ENCODE measurements around the gene PPP4R2.
A peak's percentile ranks its signal among the peaks of the same experiment; 100 is the strongest.

GRCh38 chr3:73086071-73086494, 89.5 kb downstream of the PPP4R2 start:
- TF ChIP-seq, protein P1, sequence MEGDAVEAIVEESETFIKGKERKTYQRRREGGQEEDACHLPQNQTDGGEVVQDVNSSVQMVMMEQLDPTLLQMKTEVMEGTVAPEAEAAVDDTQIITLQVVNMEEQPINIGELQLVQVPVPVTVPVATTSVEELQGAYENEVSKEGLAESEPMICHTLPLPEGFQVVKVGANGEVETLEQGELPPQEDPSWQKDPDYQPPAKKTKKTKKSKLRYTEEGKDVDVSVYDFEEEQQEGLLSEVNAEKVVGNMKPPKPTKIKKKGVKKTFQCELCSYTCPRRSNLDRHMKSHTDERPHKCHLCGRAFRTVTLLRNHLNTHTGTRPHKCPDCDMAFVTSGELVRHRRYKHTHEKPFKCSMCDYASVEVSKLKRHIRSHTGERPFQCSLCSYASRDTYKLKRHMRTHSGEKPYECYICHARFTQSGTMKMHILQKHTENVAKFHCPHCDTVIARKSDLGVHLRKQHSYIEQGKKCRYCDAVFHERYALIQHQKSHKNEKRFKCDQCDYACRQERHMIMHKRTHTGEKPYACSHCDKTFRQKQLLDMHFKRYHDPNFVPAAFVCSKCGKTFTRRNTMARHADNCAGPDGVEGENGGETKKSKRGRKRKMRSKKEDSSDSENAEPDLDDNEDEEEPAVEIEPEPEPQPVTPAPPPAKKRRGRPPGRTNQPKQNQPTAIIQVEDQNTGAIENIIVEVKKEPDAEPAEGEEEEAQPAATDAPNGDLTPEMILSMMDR (IDR thresholded peaks at IDR 0.05 in 4 of 5, conservative IDR thresholded peaks at IDR 0.05 in 1 of 5) = peak; percentile 67 to 79 (median 76)
- no peak for TF ChIP-seq POLR2A (IDR thresholded peaks at IDR 0.05)
